HEK293 (cell line): Measurements from ENCODE around the gene HIC1.
A peak's percentile ranks its signal among the peaks of the same experiment; 100 is the strongest.

ENCODE experiments used
- BCL11A ChIP-seq: fragments of 450-650 bp; formaldehyde crosslinking; IDR thresholded peaks from 2 replicates; pipeline ENCODE4 v1.5.1; 2016; ENCODE audit warnings: low read depth, missing biosample characterization, missing genetic modification characterization
- FEZF1 ChIP-seq: fragments of 450-650 bp; formaldehyde crosslinking; IDR thresholded peaks from 2 replicates; pipeline ENCODE4 v1.5.1; 2016; ENCODE audit warnings: missing biosample characterization, missing genetic modification characterization
- HOXA7 ChIP-seq: sonication (generic); formaldehyde crosslinking; IDR thresholded peaks from 2 replicates; pipeline ENCODE4 v1.8.1; 2022; ENCODE audit warnings: missing genetic modification reagents, borderline replicate concordance
- IKZF3 ChIP-seq: fragments of 450-650 bp; IDR thresholded peaks from 2 replicates; pipeline ENCODE4 v1.5.0; 2018; ENCODE audit warnings: missing biosample characterization, mild to moderate bottlenecking, missing genetic modification characterization, moderate library complexity
- KLF9 ChIP-seq: fragments of 450-650 bp; formaldehyde crosslinking; IDR thresholded peaks from 2 replicates; pipeline ENCODE4 v1.5.1; 2016; ENCODE audit warnings: missing biosample characterization, missing genetic modification characterization, low read depth
- OSR2 ChIP-seq: fragments of 450-650 bp; formaldehyde crosslinking; IDR thresholded peaks from 2 replicates; pipeline ENCODE4 v1.5.1; 2016; ENCODE audit warnings: missing biosample characterization, missing genetic modification characterization
- SALL2 ChIP-seq: fragments of 450-650 bp; formaldehyde crosslinking; IDR thresholded peaks from 2 replicates; pipeline ENCODE4 v1.5.0; 2017; ENCODE audit warnings: missing biosample characterization, mild to moderate bottlenecking, missing genetic modification characterization, borderline replicate concordance
- SCRT1 ChIP-seq: fragments of 450-650 bp; formaldehyde crosslinking; IDR thresholded peaks from 2 replicates; pipeline ENCODE4 v1.5.1; 2016; ENCODE audit warnings: missing biosample characterization, missing genetic modification characterization, borderline replicate concordance
- SETDB1 ChIP-seq: IDR thresholded peaks from one replicate; pipeline ENCODE4 v1.6.1; 2017; ENCODE audit warnings: mild to moderate bottlenecking, low read length, moderate library complexity, mixed read lengths; ENCODE audit not compliant: insufficient read length
- ZBTB48 ChIP-seq: fragments of 450-650 bp; formaldehyde crosslinking; IDR thresholded peaks from 2 replicates; pipeline ENCODE4 v1.5.1; 2016; ENCODE audit warnings: missing biosample characterization, missing genetic modification characterization
- ZBTB7A ChIP-seq: fragments of 450-650 bp; formaldehyde crosslinking; IDR thresholded peaks from 2 replicates; pipeline ENCODE4 v1.5.1; 2016; ENCODE audit warnings: low read depth, missing biosample characterization, missing genetic modification characterization
- ZFP37 ChIP-seq: fragments of 450-650 bp; formaldehyde crosslinking; IDR thresholded peaks from 2 replicates; pipeline ENCODE4 v1.5.1; 2016; ENCODE audit warnings: missing biosample characterization, missing genetic modification characterization
- ZNF121 ChIP-seq: fragments of 450-650 bp; formaldehyde crosslinking; IDR thresholded peaks from 2 replicates; pipeline ENCODE4 v1.5.1; 2016; ENCODE audit warnings: missing biosample characterization, missing genetic modification characterization
- ZNF133 ChIP-seq: fragments of 450-650 bp; formaldehyde crosslinking; IDR thresholded peaks from 2 replicates; pipeline ENCODE4 v1.5.1; 2016; ENCODE audit warnings: missing biosample characterization, missing genetic modification characterization
- ZNF169 ChIP-seq: fragments of 450-650 bp; formaldehyde crosslinking; IDR thresholded peaks from 2 replicates; pipeline ENCODE4 v1.5.1; 2016; ENCODE audit warnings: missing biosample characterization, missing genetic modification characterization
- ZNF174 ChIP-seq: fragments of 450-650 bp; formaldehyde crosslinking; IDR thresholded peaks from 2 replicates; pipeline ENCODE4 v1.5.0; 2017; ENCODE audit warnings: missing biosample characterization, mild to moderate bottlenecking, missing genetic modification characterization
- ZNF2 ChIP-seq: fragments of 450-650 bp; formaldehyde crosslinking; IDR thresholded peaks from 2 replicates; pipeline ENCODE4 v1.5.1; 2016; ENCODE audit warnings: missing biosample characterization, missing genetic modification characterization
- ZNF266 ChIP-seq: fragments of 450-650 bp; formaldehyde crosslinking; IDR thresholded peaks from 2 replicates; pipeline ENCODE4 v1.5.1; 2016; ENCODE audit warnings: missing biosample characterization, missing genetic modification characterization, low read depth
- ZNF530 ChIP-seq: fragments of 450-650 bp; formaldehyde crosslinking; IDR thresholded peaks from 2 replicates; pipeline ENCODE4 v1.5.1; 2016; ENCODE audit warnings: low read depth, missing biosample characterization, missing genetic modification characterization
- ZNF571 ChIP-seq: fragments of 450-650 bp; formaldehyde crosslinking; IDR thresholded peaks from 2 replicates; pipeline ENCODE4 v1.5.0; 2017; ENCODE audit warnings: missing biosample characterization, missing genetic modification characterization
- ZNF626 ChIP-seq: fragments of 450-650 bp; sonication (Bioruptor Pico); formaldehyde crosslinking; IDR thresholded peaks from 2 replicates; pipeline ENCODE4 v1.5.1; 2018; ENCODE audit warnings: missing biosample characterization, missing genetic modification characterization, inconsistent platforms
- ZNF660 ChIP-seq: fragments of 450-650 bp; IDR thresholded peaks from 2 replicates; pipeline ENCODE4 v1.5.1; 2018; ENCODE audit warnings: missing biosample characterization, mild to moderate bottlenecking, missing genetic modification characterization
- ZXDB ChIP-seq: fragments of 450-650 bp; formaldehyde crosslinking; IDR thresholded peaks from 2 replicates; pipeline ENCODE4 v1.5.1; 2016; ENCODE audit warnings: missing biosample characterization, missing genetic modification characterization
- TF ChIP-seq, protein P1 (sequence below): fragments of 450-650 bp; formaldehyde crosslinking; IDR thresholded peaks from 2 replicates; pipeline ENCODE4; 2016; ENCODE audit warnings: missing biosample characterization, missing genetic modification characterization
- TF ChIP-seq, protein P2 (sequence below): fragments of 450-650 bp; formaldehyde crosslinking; IDR thresholded peaks from 2 replicates; pipeline ENCODE4 v1.5.1; 2017; ENCODE audit warnings: missing biosample characterization, missing genetic modification characterization
- TF ChIP-seq, protein P3 (sequence below): fragments of 450-650 bp; formaldehyde crosslinking; IDR thresholded peaks from 2 replicates; pipeline ENCODE4 v1.5.1; 2016; ENCODE audit warnings: missing biosample characterization, missing genetic modification characterization, borderline replicate concordance
- TF ChIP-seq, protein P4 (sequence below): fragments of 450-650 bp; formaldehyde crosslinking; IDR thresholded peaks from 2 replicates; pipeline ENCODE4 v1.5.1; 2016; ENCODE audit warnings: missing biosample characterization, missing genetic modification characterization
- TF ChIP-seq, protein P5 (sequence below): IDR thresholded peaks from 2 replicates; pipeline ENCODE4 v1.6.1; 2011; ENCODE audit warnings: mild to moderate bottlenecking, low read depth, low read length, borderline replicate concordance
- TF ChIP-seq, protein P6 (sequence below): fragments of 450-650 bp; formaldehyde crosslinking; IDR thresholded peaks from 2 replicates; pipeline ENCODE4 v1.5.1; 2017; ENCODE audit warnings: missing biosample characterization, missing genetic modification characterization

Gene HIC1

DNA sequence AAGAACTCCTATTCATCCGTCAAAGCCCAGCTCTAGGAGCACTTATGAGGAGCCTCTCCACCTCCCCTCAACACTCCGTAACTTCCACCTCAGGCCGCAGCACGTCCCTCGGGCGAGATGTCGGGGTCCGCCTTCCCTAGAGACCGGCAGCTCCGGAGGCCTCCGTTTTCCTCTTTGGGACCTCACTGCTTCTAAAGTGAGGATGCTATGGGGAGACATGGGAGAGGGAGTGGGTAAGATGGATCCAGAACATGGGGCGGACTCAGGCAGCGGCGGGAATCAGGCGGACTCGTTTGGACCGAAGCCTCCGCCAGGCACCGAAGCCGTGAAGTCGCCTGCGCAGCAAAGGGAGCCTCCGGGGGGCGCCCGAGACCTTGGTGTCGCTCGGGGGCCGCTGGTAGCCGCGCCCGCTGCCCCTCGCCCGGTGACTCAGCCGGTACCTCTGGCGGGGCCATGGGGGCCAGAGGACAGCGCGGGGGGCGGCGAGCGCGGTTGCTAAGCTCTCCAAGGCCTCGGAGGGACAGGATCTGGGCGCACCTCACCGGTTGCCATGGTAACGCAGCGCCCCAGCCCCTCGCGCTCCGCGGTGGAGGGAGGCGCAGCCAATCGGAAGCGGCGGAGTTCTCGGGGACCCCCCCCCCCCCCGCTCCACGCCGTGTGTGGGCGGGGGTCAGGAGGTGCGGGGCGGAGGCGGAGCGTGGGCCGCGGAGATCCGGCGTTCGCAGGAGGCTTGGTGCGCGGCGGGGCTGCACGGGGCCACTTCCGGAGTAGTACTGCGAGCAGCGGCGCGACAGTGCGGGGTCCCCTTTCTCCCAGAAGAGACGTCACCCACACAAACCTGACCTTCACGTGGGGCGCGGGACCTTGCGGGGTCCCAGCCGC lies 1.3 kb upstream of the HIC1 start (continued):
- TF ChIP-seq ZFP37 (tag by site-specific recombination): 0 out of 2 replicates have a peak, but pooled peaks have one; percentile 40
- no peak for TF ChIP-seq ZNF626 (tag by site-specific recombination)
- TF ChIP-seq, protein P1, sequence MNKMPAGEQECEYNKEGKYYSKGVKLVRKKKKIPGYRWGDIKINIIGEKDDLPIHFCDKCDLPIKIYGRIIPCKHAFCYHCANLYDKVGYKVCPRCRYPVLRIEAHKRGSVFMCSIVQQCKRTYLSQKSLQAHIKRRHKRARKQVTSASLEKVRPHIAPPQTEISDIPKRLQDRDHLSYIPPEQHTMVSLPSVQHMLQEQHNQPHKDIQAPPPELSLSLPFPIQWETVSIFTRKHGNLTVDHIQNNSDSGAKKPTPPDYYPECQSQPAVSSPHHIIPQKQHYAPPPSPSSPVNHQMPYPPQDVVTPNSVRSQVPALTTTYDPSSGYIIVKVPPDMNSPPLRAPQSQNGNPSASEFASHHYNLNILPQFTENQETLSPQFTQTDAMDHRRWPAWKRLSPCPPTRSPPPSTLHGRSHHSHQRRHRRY (tag by site-specific recombination): no peak
- TF ChIP-seq ZNF133 (tag by site-specific recombination): no peak
- 0 out of 2 replicates have a peak, but pooled peaks have one; percentile 27 for TF ChIP-seq ZXDB (tag by site-specific recombination)
- TF ChIP-seq ZNF2 (tag by site-specific recombination): peak; percentile 70; the same call in 1 of the 2 replicates
- no peak for TF ChIP-seq ZNF571 (tag by site-specific recombination)
- TF ChIP-seq ZNF660: peak; percentile 53
- TF ChIP-seq ZBTB48: peak; percentile 90
- TF ChIP-seq KLF9 (tag by site-specific recombination): peak; percentile 50
- no peak for TF ChIP-seq ZNF169 (tag by site-specific recombination)
- TF ChIP-seq ZNF121 (tag by site-specific recombination): no peak
- no peak for TF ChIP-seq ZNF530 (tag by site-specific recombination)
- no peak for TF ChIP-seq FEZF1
- TF ChIP-seq, protein P2, sequence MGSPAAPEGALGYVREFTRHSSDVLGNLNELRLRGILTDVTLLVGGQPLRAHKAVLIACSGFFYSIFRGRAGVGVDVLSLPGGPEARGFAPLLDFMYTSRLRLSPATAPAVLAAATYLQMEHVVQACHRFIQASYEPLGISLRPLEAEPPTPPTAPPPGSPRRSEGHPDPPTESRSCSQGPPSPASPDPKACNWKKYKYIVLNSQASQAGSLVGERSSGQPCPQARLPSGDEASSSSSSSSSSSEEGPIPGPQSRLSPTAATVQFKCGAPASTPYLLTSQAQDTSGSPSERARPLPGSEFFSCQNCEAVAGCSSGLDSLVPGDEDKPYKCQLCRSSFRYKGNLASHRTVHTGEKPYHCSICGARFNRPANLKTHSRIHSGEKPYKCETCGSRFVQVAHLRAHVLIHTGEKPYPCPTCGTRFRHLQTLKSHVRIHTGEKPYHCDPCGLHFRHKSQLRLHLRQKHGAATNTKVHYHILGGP (tag by site-specific recombination): no peak
- TF ChIP-seq, protein P3, sequence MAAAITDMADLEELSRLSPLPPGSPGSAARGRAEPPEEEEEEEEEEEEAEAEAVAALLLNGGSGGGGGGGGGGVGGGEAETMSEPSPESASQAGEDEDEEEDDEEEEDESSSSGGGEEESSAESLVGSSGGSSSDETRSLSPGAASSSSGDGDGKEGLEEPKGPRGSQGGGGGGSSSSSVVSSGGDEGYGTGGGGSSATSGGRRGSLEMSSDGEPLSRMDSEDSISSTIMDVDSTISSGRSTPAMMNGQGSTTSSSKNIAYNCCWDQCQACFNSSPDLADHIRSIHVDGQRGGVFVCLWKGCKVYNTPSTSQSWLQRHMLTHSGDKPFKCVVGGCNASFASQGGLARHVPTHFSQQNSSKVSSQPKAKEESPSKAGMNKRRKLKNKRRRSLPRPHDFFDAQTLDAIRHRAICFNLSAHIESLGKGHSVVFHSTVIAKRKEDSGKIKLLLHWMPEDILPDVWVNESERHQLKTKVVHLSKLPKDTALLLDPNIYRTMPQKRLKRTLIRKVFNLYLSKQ: no peak
- no peak for TF ChIP-seq SCRT1
- TF ChIP-seq ZBTB7A (tag by site-specific recombination): peak; percentile 94
- peak; percentile 85; the same call in 1 of the 2 replicates for TF ChIP-seq BCL11A (tag by site-specific recombination)
- TF ChIP-seq, protein P4, sequence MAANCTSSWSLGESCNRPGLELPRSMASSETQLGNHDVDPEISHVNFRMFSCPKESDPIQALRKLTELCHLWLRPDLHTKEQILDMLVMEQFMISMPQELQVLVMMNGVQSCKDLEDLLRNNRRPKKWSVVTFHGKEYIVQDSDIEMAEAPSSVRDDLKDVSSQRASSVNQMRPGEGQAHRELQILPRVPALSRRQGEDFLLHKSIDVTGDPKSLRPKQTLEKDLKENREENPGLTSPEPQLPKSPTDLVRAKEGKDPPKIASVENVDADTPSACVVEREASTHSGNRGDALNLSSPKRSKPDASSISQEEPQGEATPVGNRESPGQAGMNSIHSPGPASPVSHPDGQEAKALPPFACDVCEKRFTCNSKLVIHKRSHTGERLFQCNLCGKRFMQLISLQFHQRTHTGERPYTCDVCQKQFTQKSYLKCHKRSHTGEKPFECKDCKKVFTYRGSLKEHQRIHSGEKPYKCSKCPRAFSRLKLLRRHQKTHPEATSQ: no peak
- TF ChIP-seq, protein P5, sequence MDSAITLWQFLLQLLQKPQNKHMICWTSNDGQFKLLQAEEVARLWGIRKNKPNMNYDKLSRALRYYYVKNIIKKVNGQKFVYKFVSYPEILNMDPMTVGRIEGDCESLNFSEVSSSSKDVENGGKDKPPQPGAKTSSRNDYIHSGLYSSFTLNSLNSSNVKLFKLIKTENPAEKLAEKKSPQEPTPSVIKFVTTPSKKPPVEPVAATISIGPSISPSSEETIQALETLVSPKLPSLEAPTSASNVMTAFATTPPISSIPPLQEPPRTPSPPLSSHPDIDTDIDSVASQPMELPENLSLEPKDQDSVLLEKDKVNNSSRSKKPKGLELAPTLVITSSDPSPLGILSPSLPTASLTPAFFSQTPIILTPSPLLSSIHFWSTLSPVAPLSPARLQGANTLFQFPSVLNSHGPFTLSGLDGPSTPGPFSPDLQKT: no peak
- no peak for TF ChIP-seq SALL2 (tag by site-specific recombination)
- peak; percentile 88 for TF ChIP-seq IKZF3 (tag by site-specific recombination)
- TF ChIP-seq OSR2: peak; percentile 29
- no peak for TF ChIP-seq SETDB1
- no peak for TF ChIP-seq HOXA7 (CRISPR knock-in tag)
- TF ChIP-seq ZNF174 (tag by site-specific recombination): no peak
- no peak for TF ChIP-seq ZNF266 (tag by site-specific recombination)
- TF ChIP-seq, protein P6, sequence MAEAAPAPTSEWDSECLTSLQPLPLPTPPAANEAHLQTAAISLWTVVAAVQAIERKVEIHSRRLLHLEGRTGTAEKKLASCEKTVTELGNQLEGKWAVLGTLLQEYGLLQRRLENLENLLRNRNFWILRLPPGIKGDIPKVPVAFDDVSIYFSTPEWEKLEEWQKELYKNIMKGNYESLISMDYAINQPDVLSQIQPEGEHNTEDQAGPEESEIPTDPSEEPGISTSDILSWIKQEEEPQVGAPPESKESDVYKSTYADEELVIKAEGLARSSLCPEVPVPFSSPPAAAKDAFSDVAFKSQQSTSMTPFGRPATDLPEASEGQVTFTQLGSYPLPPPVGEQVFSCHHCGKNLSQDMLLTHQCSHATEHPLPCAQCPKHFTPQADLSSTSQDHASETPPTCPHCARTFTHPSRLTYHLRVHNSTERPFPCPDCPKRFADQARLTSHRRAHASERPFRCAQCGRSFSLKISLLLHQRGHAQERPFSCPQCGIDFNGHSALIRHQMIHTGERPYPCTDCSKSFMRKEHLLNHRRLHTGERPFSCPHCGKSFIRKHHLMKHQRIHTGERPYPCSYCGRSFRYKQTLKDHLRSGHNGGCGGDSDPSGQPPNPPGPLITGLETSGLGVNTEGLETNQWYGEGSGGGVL: peak; percentile 67; the same call in 1 of the 2 replicates
